GM21529 (cell line): Measurements from ENCODE around the gene SOWAHA.
"Not testable (repeated sequence)": the region's sequence is repeated elsewhere in the genome, so short reads cannot be mapped to it uniquely, and the experiment has no call there.

Source experiments
- ATAC-seq: cut with Tn5 transposase; IDR thresholded peaks from one replicate; pipeline ENCODE4 v1.9.1; 2021; ENCODE audit not compliant: unreplicated experiment

The SOWAHA gene

DNA sequence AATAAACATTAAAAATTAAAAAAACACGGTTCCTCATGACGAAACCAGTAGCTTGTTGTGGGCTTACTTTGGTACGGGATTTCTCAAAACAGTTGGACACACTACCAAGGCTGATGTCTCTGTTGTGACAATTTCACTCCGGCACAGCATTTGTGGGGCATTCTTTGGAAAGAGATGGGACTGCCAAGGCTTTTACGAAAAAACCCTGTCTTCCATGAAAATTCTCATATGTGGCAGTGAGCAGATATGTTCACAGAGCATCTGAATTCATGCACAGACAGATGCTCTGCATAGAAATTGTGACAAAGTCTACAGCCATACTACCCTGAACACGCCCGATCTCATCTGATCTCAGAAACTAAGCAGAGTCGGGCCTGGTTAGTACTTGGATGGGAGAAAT lies 35.2 kb downstream of the SOWAHA start:
- no peak for ATAC-seq

DNA sequence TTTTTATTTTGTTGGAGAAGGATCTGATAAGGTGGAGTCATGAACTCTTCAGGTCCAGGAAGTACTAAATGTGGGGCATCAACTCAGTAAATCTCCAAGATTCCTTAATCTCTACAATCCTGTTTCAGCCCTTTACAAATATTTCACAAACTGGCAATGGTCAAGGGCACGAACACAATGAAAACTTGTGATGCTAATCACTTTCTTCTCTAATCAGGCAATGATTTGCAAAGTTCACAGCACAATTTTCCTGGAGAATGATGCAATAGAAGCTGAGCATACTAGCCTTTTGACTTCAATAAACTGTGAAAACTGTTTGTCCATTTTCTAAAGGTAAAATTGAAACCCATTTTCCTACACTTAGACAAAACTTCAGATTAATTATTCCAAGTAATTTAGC lies 36.2 kb downstream of the SOWAHA start:
- no peak for ATAC-seq

DNA sequence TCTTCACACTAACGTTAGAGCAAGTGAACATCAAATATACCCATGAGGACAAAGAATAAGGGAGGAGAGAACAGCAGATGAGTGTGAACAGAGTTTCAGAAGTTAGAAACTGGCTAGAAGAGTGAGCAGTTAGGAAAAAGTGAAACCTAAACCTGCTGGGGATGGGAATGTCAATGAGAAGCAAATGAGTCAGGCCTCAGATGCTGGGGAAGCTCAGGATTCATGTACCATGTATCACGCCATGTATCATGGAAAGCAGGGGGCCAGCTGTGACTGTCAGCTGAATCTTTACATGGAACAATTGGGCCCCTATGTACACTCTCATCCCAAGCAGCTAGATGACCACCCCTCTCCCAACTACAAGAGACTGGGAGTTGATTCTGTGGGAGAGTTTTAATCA lies 37.0 kb downstream of the SOWAHA start:
- ATAC-seq, result no peak

DNA sequence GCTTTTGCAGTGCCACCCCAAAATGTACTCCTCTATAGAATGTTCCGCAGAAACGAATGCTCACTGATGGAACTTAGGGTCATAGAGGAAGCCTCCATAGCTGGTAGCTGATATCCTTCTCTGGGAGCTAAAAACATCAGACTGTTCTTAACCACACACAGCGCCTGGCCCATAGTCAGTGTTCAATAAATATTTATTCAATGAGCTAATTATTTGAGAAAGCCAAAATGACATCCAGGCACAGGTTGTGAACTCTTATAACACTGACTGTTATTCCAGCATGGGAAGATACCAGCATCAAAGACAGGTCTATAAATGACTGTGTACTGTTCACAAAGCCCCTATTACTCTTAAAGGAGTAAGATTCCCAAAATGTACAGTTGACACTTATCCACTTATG lies 40.2 kb downstream of the SOWAHA start:
- ATAC-seq, result no peak

DNA sequence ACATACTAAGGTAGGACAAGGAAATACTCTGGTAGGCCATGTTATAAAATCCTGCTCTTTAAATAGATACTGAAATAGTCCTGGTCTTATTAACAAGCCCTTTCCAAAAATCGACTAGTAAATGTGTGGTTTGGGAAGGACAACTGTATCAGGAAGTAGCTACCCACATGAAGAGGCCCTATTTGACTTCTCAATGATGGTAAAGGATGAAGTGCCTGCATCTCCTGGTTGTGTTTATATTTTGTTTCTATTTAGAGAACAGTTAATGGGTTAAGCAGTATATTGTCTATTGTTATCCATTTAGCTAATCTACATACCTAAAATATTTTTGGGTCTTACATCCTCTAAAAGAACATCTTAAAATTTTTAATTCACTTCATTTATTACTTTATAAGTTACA lies 40.7 kb downstream of the SOWAHA start:
- ATAC-seq, result no peak

DNA sequence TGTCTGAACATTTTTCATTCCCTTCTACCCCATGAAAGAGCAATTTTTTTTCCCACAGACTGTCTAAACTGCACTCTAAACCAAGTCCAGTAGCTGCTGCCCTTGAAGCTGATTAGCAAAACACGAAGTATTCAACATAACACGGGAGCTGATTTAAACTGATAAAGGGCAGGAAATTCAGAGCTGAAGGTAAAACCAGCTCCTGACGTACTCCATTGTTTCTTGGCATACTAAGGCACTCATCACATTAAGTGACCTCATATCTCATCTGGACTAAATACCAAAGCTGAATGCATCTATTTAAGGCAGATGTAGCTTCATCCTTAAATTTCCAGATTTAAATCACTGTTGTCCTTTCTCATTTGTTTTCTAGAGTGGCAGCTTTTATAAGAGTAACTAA lies 41.2 kb downstream of the SOWAHA start:
- no peak for ATAC-seq

DNA sequence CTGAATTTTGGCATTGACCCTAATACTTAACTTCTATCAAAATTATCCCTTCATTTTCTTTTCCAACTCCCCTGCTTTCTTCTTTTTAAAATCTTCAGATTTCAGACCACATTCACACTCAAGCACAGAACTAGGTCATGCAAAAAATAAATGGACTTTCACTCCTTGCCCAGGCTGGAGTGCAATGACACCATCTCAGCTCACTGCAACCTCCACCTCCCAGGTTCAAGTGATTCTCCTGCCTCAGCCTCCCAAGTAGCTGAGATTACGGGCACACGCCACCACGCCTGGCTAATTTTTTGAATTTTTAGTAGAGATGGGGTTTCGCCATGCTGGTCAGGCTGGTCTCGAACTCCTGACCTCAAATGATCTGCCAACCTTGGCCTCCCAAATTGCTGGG lies 41.9 kb downstream of the SOWAHA start:
- ATAC-seq, result not testable (repeated sequence)

DNA sequence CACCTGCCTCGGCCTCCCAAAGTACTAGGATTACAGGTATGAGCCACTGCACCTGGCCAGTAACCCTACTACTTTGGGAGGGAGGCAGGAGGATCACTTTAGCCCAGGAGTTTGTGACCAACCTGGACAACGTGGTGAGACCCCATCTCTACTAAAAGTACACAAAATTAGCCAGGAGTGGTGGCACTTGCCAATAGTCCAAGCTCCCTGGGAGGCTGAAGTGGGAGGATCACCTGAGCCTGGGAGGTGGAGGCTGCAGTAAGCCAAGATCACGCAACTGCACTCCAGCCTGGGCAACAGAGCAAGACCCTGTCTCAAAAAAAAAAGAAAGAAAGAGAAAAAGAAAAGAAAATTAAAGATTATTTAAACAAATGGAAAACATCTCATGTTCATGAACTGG lies 42.9 kb downstream of the SOWAHA start:
- no peak for ATAC-seq

DNA sequence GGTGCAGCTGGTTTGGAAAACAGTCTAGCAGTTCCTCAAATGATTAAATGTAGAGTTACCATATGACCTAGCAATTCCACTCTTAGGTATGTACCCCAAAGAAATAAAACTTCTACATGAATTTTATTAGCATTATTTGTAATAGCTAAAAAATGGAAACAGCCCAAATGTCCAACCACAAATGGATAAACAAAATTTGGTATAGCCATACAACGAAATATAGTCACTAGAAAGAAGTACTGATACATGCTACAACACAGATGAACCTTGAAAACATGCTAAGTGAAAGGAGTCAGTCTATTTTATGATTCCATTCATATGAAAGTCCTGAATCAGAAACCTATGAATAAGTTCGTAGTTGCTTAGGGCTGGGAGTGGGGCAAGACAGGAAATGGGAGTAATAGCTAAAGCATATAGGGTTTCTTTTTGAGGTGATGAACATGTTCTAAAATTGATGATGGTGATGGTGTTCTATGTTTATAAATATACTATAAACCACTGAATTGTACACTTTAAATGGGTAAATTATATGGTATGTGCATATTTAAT lies 46.9 kb downstream of the SOWAHA start:
- no peak for ATAC-seq

DNA sequence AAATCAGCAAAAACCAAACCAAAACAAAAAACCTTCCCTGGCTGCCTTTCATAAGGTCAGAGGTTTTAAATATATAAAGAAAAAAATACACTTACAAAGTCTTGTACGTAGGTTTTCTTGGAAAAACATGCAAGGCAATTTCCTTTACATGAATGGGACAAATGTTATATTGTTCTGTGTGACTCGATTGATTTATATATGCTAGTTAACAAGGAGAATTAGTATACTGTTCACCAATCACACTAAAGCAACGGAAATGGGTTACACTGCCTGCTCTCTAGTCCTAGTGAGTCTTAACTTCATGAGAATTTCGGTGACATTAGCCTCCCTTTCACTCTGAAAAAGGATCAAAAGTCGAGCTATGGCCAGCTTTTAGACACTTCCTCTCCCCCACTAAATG lies 47.6 kb downstream of the SOWAHA start:
- no peak for ATAC-seq

DNA sequence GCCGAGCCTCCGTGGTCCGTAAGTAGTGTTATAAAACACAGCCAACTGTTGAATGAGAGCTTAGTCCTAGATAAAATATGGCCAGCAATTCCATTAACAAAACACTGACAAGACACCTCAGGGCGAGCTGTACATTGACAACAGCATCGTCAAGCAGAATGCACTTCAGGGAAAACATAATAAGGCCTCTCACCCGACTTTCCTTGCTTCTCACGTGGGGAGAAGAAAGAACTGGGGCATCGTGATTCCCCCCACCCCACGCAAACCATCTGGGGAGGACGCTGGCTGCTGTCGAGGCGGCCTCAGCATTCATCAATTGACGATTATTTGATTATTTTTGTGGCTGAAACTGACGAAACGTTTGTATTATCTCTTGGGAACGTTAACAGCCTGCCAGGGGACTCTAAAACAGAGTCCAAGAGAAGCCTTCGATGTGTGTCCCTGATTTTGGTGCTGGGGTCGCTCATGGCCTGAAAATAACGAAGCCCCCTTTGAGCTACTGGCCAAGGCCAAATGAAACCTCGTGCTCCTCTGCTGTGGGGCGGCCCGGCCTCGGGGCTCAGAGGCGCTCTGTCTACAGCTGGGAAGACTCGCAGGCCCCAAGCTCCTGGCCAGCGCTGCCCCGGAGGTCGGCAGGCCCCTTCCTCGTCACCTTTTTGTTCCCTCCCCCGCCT lies 52.7 kb downstream of the SOWAHA start:
- ATAC-seq, result peak; percentile 19
